GM12878 (cell line): Measurements from ENCODE around the gene ANKDD1A. TPM values are rescaled to one million over a fixed set of nuclear protein-coding genes. Genes with fewer than 3 reads are reported as not detected.

Experiments
- ATAC-seq: fragments of 200-7000 bp; cut with Tn5 transposase; 3 replicates; pipeline ENCODE4 v1.9.1; 2020; ENCODE audit warnings: mild to moderate bottlenecking, moderate library complexity
- BruUV-seq: library from RNA; stranded (reverse); fragments of 400-500 nt; replicated peaks from 2 replicates; lab custom pipeline; 2021; lab: Mats Ljungman, UMichigan
- CTCF ChIA-PET: fragments of 300-600 bp; sonication (Branson Sonifier 250); formaldehyde crosslinking; extraction: SDS; loops from one replicate; lab custom pipeline; 2021; ENCODE audit warnings: inconsistent platforms; lab: Yijun Ruan, JAX
- POLR2A ChIA-PET: fragments of 350-600 bp; formaldehyde crosslinking; extraction: SDS; loops from one replicate; lab custom pipeline; 2021; ENCODE audit warnings: inconsistent platforms; lab: Charles Lee
- RAD21 ChIA-PET: fragments of 300-600 bp; sonication (Branson Sonifier 250); formaldehyde crosslinking; loops from one replicate; lab custom pipeline; 2023; ENCODE audit warnings: antibody characterized with exemption; ENCODE audit not compliant: unreplicated experiment; lab: Charles Lee
- SMC1A ChIA-PET: fragments of 300-600 bp; sonication (Branson Sonifier 250); formaldehyde crosslinking; loops from one replicate; lab custom pipeline; 2023; ENCODE audit not compliant: unreplicated experiment, uncharacterized antibody; lab: Charles Lee
- DNase-seq: peaks from one replicate; pipeline ENCODE4 v3.0.0-alpha.2; 2011; ENCODE audit warnings: low read depth, low spot score
- FAIRE-seq: peaks from 3 replicates; lab custom pipeline; 2011; peaks lifted over from hg19 to GRCh38; lab: Jason Lieb, UNC
- H2AFZ ChIP-seq: 2 replicates; pipeline ENCODE4 v1.6.0; 2011; ENCODE audit warnings: low read depth, low read length, control low read depth; ENCODE audit not compliant: control insufficient read depth
- H3K27ac ChIP-seq: 2 replicates; pipeline ENCODE4 v1.5.1; 2011; ENCODE audit warnings: control low read depth; ENCODE audit not compliant: control insufficient read depth, insufficient read depth
- H3K27me3 ChIP-seq, 2 experiments: replicated peaks in 1 of 2; 2 replicates each; pipeline versions ENCODE4 v1.6.0 to v1.6.1; 2011; ENCODE audit warnings: low read length in 1 of 2; ENCODE audit not compliant: control insufficient read depth in 2 of 2, insufficient read depth in 2 of 2
- H3K36me3 ChIP-seq, 2 experiments: 2 replicates each; pipeline ENCODE4 v1.5.1; 2011; ENCODE audit warnings: low read length in 1 of 2; ENCODE audit not compliant: control insufficient read depth in 2 of 2, insufficient read depth in 2 of 2
- H3K4me1 ChIP-seq: 2 replicates; pipeline ENCODE4 v1.6.1; 2011; ENCODE audit warnings: mild to moderate bottlenecking, low read length, moderate library complexity, mixed read lengths; ENCODE audit not compliant: control insufficient read depth, insufficient read depth
- H3K4me2 ChIP-seq: 2 replicates; pipeline ENCODE4 v1.6.0; 2011; ENCODE audit warnings: control low read depth; ENCODE audit not compliant: control insufficient read depth, insufficient read depth
- H3K4me3 ChIP-seq: fragments of 200-600 bp; sonication (generic); 2 replicates; pipeline ENCODE4 v1.5.1; 2016
- H3K79me2 ChIP-seq: 2 replicates; pipeline ENCODE4 v1.6.0; 2011; ENCODE audit warnings: low read length; ENCODE audit not compliant: control insufficient read depth, insufficient read depth
- H3K9ac ChIP-seq: 2 replicates; pipeline ENCODE4 v1.8.0; 2011; ENCODE audit warnings: low read length, control low read depth, mixed read lengths; ENCODE audit not compliant: control insufficient read depth, insufficient read depth
- H3K9me3 ChIP-seq: replicated peaks from 3 replicates; pipeline ENCODE4 v1.5.1; 2011; ENCODE audit warnings: mild to moderate bottlenecking, low read length; ENCODE audit not compliant: control insufficient read depth, insufficient read depth
- H4K20me1 ChIP-seq: 2 replicates; pipeline ENCODE4 v1.6.0; 2011; ENCODE audit not compliant: control insufficient read depth, insufficient read depth
- BACH1 ChIP-seq: fragments of 450-650 bp; IDR thresholded peaks from 2 replicates; pipeline ENCODE4 v1.6.1; 2017; ENCODE audit warnings: mild to moderate bottlenecking, borderline replicate concordance
- CHD2 ChIP-seq: IDR thresholded peaks from 2 replicates; pipeline ENCODE4 v1.6.1; 2011; ENCODE audit warnings: low read depth, low read length, improper control_type of control experiment, borderline replicate concordance
- ESRRA ChIP-seq: IDR thresholded peaks from 2 replicates; pipeline ENCODE4 v1.6.1; 2012; ENCODE audit warnings: mild to moderate bottlenecking, low read length, improper control_type of control experiment
- GABPA ChIP-seq: IDR thresholded peaks from 2 replicates; pipeline ENCODE4 v1.6.1; 2014; ENCODE audit warnings: antibody characterized with exemption, low read depth, mild to moderate bottlenecking, inconsistent platforms
- GATAD2B ChIP-seq: fragments of 450-650 bp; conservative IDR thresholded peaks from 2 replicates; pipeline ENCODE4 v1.6.1; 2017; ENCODE audit warnings: low read depth, mild to moderate bottlenecking, moderate library complexity
- IRF4 ChIP-seq: IDR thresholded peaks from 2 replicates; pipeline ENCODE4 v1.6.1; 2011; ENCODE audit warnings: low read depth, low read length
- MTA2 ChIP-seq: fragments of 450-650 bp; IDR thresholded peaks from 2 replicates; pipeline ENCODE4 v1.6.1; 2016; ENCODE audit warnings: low read depth, mild to moderate bottlenecking, moderate library complexity
- PML ChIP-seq: IDR thresholded peaks from 2 replicates; pipeline ENCODE4 v1.6.1; 2012; ENCODE audit warnings: low read length, inconsistent platforms
- RAD51 ChIP-seq: fragments of 450-650 bp; IDR thresholded peaks from 2 replicates; pipeline ENCODE4 v1.6.1; 2016; ENCODE audit warnings: moderate library complexity, mild to moderate bottlenecking, inconsistent platforms
- RCOR1 ChIP-seq: conservative IDR thresholded peaks from 2 replicates; pipeline ENCODE4 v1.6.1; 2012; ENCODE audit warnings: low read depth, low read length, improper control_type of control experiment
- RELA ChIP-seq: fragments of 450-650 bp; IDR thresholded peaks from 2 replicates; pipeline ENCODE4 v1.8.0; 2014; ENCODE audit warnings: borderline replicate concordance; ENCODE audit not compliant: partially characterized antibody
- SMARCA5 ChIP-seq: fragments of 450-650 bp; IDR thresholded peaks from 2 replicates; pipeline ENCODE4 v1.6.1; 2017; ENCODE audit warnings: mild to moderate bottlenecking
- SREBF1 ChIP-seq: IDR thresholded peaks from 2 replicates; pipeline ENCODE4 v1.6.1; 2012; ENCODE audit warnings: mild to moderate bottlenecking, low read length
- TARDBP ChIP-seq: IDR thresholded peaks from 2 replicates; pipeline ENCODE4 v1.6.1; 2016; ENCODE audit warnings: borderline replicate concordance
- WRNIP1 ChIP-seq: IDR thresholded peaks from 2 replicates; pipeline ENCODE4 v1.6.1; 2011; ENCODE audit warnings: low read depth, low read length, improper control_type of control experiment, borderline replicate concordance
- ZSCAN29 ChIP-seq: fragments of 450-650 bp; IDR thresholded peaks from 2 replicates; pipeline ENCODE4 v1.6.1; 2017; ENCODE audit warnings: mild to moderate bottlenecking, moderate library complexity
- WGBS: methylation state at CpG from one replicate; pipeline ENCODE4 v1.1.6; 2016; ENCODE audit warnings: low lambda C conversion rate; ENCODE audit not compliant: insufficient replicate concordance, insufficient coverage; ENCODE audit errors: missing lambda C conversion rate; 5-methylcytosine and 5-hydroxymethylcytosine counted together
- in situ Hi-C: fragments of 300-500 bp; cut with MboI; formaldehyde crosslinking; loops from 9 replicates; pipeline ENCODE4 v1.14.3; 2018; ENCODE audit warnings: mixed read lengths
- intact Hi-C: fragments of 100-400 bp; cut with micrococcal nuclease; formaldehyde crosslinking; loops from one replicate; pipeline ENCODE4 v1.14.2; 2022; ENCODE audit not compliant: unreplicated experiment
- polyA plus RNA-seq, 11 experiments: library from polyadenylated mRNA; depleted of rRNA in 4 of 11; unstranded in 6 of 11; stranded (reverse) in 5 of 11; fragments of >200 nt; fragmentation: Nextera tagmentation in 4 of 11; fragmentation: Illumina TruSeq in 1 of 11; extraction: Ambion mirVana in 4 of 11; extraction: Trizol in 1 of 11; gene quantifications; 1 replicate in 1 of 11; 2 replicates in 10 of 11; pipeline versions ENCODE4 v1.2.1 to v1.2.3, GENCODE V29; 2011 to 2016; ENCODE audit warnings: inconsistent platforms in 2 of 11, missing spikeins in 2 of 11, low read depth in 1 of 11
- total RNA-seq, 4 experiments: library from RNA; depleted of rRNA in 3 of 4; stranded (reverse); fragments of >200 nt in 3 of 4; fragmentation: Illumina TruSeq in 1 of 4; extraction: Trizol in 1 of 4; gene quantifications; 2 replicates each; pipeline versions ENCODE4 v1.2.1 to v1.2.3, GENCODE V29; 2013 to 2021
- TF ChIP-seq, protein P1 (sequence below): IDR thresholded peaks from 2 replicates; pipeline ENCODE4 v1.6.1; 2012; ENCODE audit warnings: low read depth, low read length, improper control_type of control experiment
- TF ChIP-seq, protein P2 (sequence below): fragments of 450-650 bp; formaldehyde crosslinking; IDR thresholded peaks from 2 replicates; pipeline ENCODE4 v1.5.0; 2022; ENCODE audit warnings: mild to moderate bottlenecking, missing genetic modification characterization
- TF ChIP-seq, protein P3 (sequence below): fragments of 450-650 bp; IDR thresholded peaks from 2 replicates; pipeline ENCODE4 v1.6.1; 2017; ENCODE audit warnings: borderline replicate concordance
- TF ChIP-seq, protein P4 (sequence below): IDR thresholded peaks from 2 replicates; pipeline ENCODE4 v1.6.1; 2011; ENCODE audit warnings: low read depth, mild to moderate bottlenecking, low read length, moderate library complexity, borderline replicate concordance; ENCODE audit errors: extremely low read depth

Gene ANKDD1A
- total and polyA plus RNA-seq, 10 of the 15 experiments (the other 5 are each of a cell fraction or from before 2014, with no cell fraction given), result 1.5 to 6.6 (median 4.1) TPM

DNA sequence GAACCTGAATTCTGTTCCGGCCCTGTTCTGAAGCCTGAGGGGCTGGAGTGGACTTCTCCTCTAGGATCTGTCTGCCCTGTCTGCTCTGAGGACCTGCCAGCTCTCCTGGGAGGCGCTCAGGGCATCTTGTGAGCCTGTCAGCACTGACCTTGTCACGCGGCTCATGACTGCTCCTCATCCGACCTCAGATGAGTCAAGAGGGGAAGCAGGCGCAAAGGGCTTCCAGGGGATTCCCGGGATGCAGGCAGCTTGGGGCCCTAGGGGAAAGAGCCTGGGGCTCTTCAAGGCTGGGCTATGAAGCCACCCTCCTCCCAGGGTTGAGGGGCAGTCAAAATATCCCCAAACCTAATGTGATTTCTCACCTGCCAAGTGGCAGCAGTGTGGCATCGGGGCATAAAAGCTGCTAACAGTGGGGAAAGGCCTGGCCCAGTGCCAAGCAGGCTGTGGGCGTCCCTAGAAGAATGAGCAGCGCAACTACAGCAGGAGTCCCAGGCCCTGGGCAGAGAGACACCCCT, 27.6 kb upstream of the ANKDD1A start:
- peak overlapping the region; percentile 47 for H3K9ac ChIP-seq
- H3K4me1 ChIP-seq, result peaks cover 30% of the 10 kb centered on the region
- no peaks in the 10 kb centered on the region for H3K79me2 ChIP-seq
- H3K27me3 ChIP-seq, result no peaks in the 10 kb centered on the region
- peak overlapping the region; percentile 67 for H3K4me2 ChIP-seq
- H4K20me1 ChIP-seq, result no peaks in the 10 kb centered on the region
- in situ Hi-C loops (loop anchor here (25.0 kb wide), 1 partner anchor 1397 kb away; no protein-coding TSS in a partner anchor), intact Hi-C loops (no loop called here)
- BruUV-seq, result no TSS peak
- DNase-seq (peak; percentile 79), ATAC-seq (peak; percentile 92), FAIRE-seq (no peak)
- ChIA-PET RAD21 (interaction anchor here (0.8 to 5.3 kb wide), 10 partner anchors 9 to 151 kb away, joined by 3 to 128 read pairs (median 4); no protein-coding TSS in a partner anchor), SMC1A (interaction anchor here (0.6 to 5.6 kb wide), 12 partner anchors 10 to 74 kb away, joined by 3 to 118 read pairs (median 6); no protein-coding TSS in a partner anchor), POLR2A (interaction anchor here (0.9 to 5.3 kb wide), 11 partner anchors 8 to 74 kb away, joined by 3 to 136 read pairs (median 5); no protein-coding TSS in a partner anchor), CTCF (interaction anchor here (1.4 to 5.7 kb wide), 5 partner anchors 10 to 74 kb away, joined by 3 to 72 read pairs (median 13); no protein-coding TSS in a partner anchor)
- H3K4me3 ChIP-seq, result no peak overlapping the region
- peak overlapping the region; percentile 26; the same call in 1 of the 2 replicates for H2AFZ ChIP-seq
- 1% methylated on average over 10 of the region's 10 CpGs for WGBS
- no peaks in the 10 kb centered on the region for H3K9me3 ChIP-seq
- peak overlapping the region; percentile 85 for H3K27ac ChIP-seq
- H3K36me3 ChIP-seq, result no peaks in the 10 kb centered on the region
- TF ChIP-seq MTA2 (peak; percentile 63), ESRRA (no peak), BACH1 (no peak), PML (no peak), RCOR1 (0 out of 2 replicates have a peak, but pooled peaks have one; percentile 59), TARDBP (no peak), RELA (peak; percentile 76), SREBF1 (no peak), CHD2 (0 out of 2 replicates have a peak, but pooled peaks have one; percentile 52), ZSCAN29 (no peak), RAD51 (0 out of 2 replicates have a peak, but pooled peaks have one; percentile 22), GABPA (no peak), GATAD2B (peak; percentile 90), SMARCA5 (no peak), IRF4 (no peak), WRNIP1 (no peak)
- TF ChIP-seq, protein P1, sequence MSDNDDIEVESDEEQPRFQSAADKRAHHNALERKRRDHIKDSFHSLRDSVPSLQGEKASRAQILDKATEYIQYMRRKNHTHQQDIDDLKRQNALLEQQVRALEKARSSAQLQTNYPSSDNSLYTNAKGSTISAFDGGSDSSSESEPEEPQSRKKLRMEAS, result 0 out of 2 replicates have a peak, but pooled peaks have one; percentile 50
- TF ChIP-seq, protein P2, sequence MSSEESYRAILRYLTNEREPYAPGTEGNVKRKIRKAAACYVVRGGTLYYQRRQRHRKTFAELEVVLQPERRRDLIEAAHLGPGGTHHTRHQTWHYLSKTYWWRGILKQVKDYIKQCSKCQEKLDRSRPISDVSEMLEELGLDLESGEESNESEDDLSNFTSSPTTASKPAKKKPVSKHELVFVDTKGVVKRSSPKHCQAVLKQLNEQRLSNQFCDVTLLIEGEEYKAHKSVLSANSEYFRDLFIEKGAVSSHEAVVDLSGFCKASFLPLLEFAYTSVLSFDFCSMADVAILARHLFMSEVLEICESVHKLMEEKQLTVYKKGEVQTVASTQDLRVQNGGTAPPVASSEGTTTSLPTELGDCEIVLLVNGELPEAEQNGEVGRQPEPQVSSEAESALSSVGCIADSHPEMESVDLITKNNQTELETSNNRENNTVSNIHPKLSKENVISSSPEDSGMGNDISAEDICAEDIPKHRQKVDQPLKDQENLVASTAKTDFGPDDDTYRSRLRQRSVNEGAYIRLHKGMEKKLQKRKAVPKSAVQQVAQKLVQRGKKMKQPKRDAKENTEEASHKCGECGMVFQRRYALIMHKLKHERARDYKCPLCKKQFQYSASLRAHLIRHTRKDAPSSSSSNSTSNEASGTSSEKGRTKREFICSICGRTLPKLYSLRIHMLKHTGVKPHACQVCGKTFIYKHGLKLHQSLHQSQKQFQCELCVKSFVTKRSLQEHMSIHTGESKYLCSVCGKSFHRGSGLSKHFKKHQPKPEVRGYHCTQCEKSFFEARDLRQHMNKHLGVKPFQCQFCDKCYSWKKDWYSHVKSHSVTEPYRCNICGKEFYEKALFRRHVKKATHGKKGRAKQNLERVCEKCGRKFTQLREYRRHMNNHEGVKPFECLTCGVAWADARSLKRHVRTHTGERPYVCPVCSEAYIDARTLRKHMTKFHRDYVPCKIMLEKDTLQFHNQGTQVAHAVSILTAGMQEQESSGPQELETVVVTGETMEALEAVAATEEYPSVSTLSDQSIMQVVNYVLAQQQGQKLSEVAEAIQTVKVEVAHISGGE (CRISPR knock-in tag), result no peak
- TF ChIP-seq, protein P3, sequence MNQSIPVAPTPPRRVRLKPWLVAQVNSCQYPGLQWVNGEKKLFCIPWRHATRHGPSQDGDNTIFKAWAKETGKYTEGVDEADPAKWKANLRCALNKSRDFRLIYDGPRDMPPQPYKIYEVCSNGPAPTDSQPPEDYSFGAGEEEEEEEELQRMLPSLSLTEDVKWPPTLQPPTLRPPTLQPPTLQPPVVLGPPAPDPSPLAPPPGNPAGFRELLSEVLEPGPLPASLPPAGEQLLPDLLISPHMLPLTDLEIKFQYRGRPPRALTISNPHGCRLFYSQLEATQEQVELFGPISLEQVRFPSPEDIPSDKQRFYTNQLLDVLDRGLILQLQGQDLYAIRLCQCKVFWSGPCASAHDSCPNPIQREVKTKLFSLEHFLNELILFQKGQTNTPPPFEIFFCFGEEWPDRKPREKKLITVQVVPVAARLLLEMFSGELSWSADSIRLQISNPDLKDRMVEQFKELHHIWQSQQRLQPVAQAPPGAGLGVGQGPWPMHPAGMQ, result no peak
- TF ChIP-seq, protein P4, sequence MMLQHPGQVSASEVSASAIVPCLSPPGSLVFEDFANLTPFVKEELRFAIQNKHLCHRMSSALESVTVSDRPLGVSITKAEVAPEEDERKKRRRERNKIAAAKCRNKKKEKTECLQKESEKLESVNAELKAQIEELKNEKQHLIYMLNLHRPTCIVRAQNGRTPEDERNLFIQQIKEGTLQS, result no peak
